Mesodermal cell (in vitro differentiated cells): ENCODE measurements around the gene OLFML1.

Experiments
- H3K27ac ChIP-seq: 2 replicates; pipeline ENCODE4 v1.7.0; 2013; ENCODE audit warnings: mild to moderate bottlenecking, low read depth, low read length, moderate library complexity; ENCODE audit not compliant: severe bottlenecking
- H3K36me3 ChIP-seq: 2 replicates; pipeline ENCODE4 v1.7.1; 2013; ENCODE audit warnings: mild to moderate bottlenecking, low read length, moderate library complexity; ENCODE audit not compliant: control insufficient read depth, insufficient read depth
- H3K4me1 ChIP-seq: one replicate; pipeline ENCODE4 v1.7.1; 2013; ENCODE audit warnings: mild to moderate bottlenecking, low read length; ENCODE audit not compliant: insufficient read depth, control insufficient read depth, poor library complexity, severe bottlenecking
- H3K4me3 ChIP-seq: 2 replicates; pipeline ENCODE4 v1.7.0; 2013; ENCODE audit warnings: low read length, control low read depth, mild to moderate bottlenecking; ENCODE audit not compliant: insufficient read depth, poor library complexity, severe bottlenecking; ENCODE audit errors: extremely low read depth
- H3K9me3 ChIP-seq: 2 replicates; pipeline ENCODE4 v1.7.1; 2013; ENCODE audit warnings: mild to moderate bottlenecking, low read length, moderate library complexity; ENCODE audit not compliant: control insufficient read depth
- WGBS, 2 experiments: methylation state at CpG; one replicate each; pipeline ENCODE4 v1.1.5; 2013; ENCODE audit warnings: missing lambda C conversion rate in 2 of 2; ENCODE audit not compliant: insufficient coverage in 2 of 2; 5-methylcytosine and 5-hydroxymethylcytosine counted together

OLFML1 gene

GRCh38 chr11:7520011-7520942, 35.0 kb downstream of the OLFML1 start:
- Histone ChIP-seq H3K9me3 (no peaks in the 10 kb centered on the region), H3K27ac (no peak overlapping the region), H3K36me3 (no peaks in the 10 kb centered on the region), H3K4me3 (no peak overlapping the region), H3K4me1 (no peaks in the 10 kb centered on the region)
- 76 to 88% methylated on average over 9 to 12 of the region's 18 CpGs for WGBS, 2 experiments

- WGBS, 2 experiments, result 0% methylated on average over 1 of the region's 2 CpGs
Observed at GRCh38 chr11:7520981-7521487, 35.7 kb downstream of the OLFML1 start.

GRCh38 chr11:7522121-7522520, 36.8 kb downstream of the OLFML1 start:
- H3K4me3 ChIP-seq, result no peak overlapping the region
- H3K9me3 ChIP-seq, result no peaks in the 10 kb centered on the region
- H3K36me3 ChIP-seq, result no peaks in the 10 kb centered on the region
- no peaks in the 10 kb centered on the region for H3K4me1 ChIP-seq
- no peak overlapping the region for H3K27ac ChIP-seq
- WGBS, 2 experiments, result 61 to 68% methylated on average over 3 to 4 of the region's 4 CpGs

More at GRCh38 chr11:7520981-7521487, 35.7 kb downstream of the OLFML1 start:
- no peaks in the 10 kb centered on the region for H3K4me1 ChIP-seq
- H3K9me3 ChIP-seq, result no peaks in the 10 kb centered on the region
- no peaks in the 10 kb centered on the region for H3K36me3 ChIP-seq
- H3K27ac ChIP-seq, result no peak overlapping the region
- no peak overlapping the region for H3K4me3 ChIP-seq

- H3K27ac ChIP-seq, result no peak overlapping the region
- H3K9me3 ChIP-seq, result no peaks in the 10 kb centered on the region
- WGBS, 2 experiments, result 75 to 85% methylated on average over 1 of the region's 4 CpGs
- H3K4me3 ChIP-seq, result no peak overlapping the region
- H3K4me1 ChIP-seq, result no peaks in the 10 kb centered on the region
- H3K36me3 ChIP-seq, result no peaks in the 10 kb centered on the region
Observed at GRCh38 chr11:7522546-7522945, 37.2 kb downstream of the OLFML1 start.

GRCh38 chr11:7523416-7524210, 38.3 kb downstream of the OLFML1 start:
- Histone ChIP-seq H3K27ac (no peak overlapping the region), H3K4me3 (no peak overlapping the region)

GRCh38 chr11:7524462-7525235, 39.3 kb downstream of the OLFML1 start:
- Histone ChIP-seq H3K9me3 (no peaks in the 10 kb centered on the region), H3K27ac (no peak overlapping the region), H3K36me3 (no peaks in the 10 kb centered on the region), H3K4me1 (no peaks in the 10 kb centered on the region), H3K4me3 (no peak overlapping the region)
- WGBS, 2 experiments, result 80 to 95% methylated on average over 2 to 4 of the region's 6 CpGs

More at GRCh38 chr11:7523416-7524210, 38.3 kb downstream of the OLFML1 start:
- no peaks in the 10 kb centered on the region for H3K4me1 ChIP-seq
- no peaks in the 10 kb centered on the region for H3K36me3 ChIP-seq
- H3K9me3 ChIP-seq, result no peaks in the 10 kb centered on the region
- WGBS, 2 experiments, result 79 to 96% methylated on average over 3 of the region's 6 CpGs

GRCh38 chr11:7525424-7525823, 40.1 kb downstream of the OLFML1 start:
- 89 to 95% methylated on average over 4 of the region's 4 CpGs for WGBS, 2 experiments
- Histone ChIP-seq H3K4me1 (no peaks in the 10 kb centered on the region), H3K27ac (no peak overlapping the region), H3K4me3 (no peak overlapping the region), H3K9me3 (no peaks in the 10 kb centered on the region), H3K36me3 (no peaks in the 10 kb centered on the region)

- Histone ChIP-seq H3K9me3 (no peaks in the 10 kb centered on the region), H3K27ac (no peak overlapping the region), H3K36me3 (no peaks in the 10 kb centered on the region), H3K4me1 (no peaks in the 10 kb centered on the region), H3K4me3 (no peak overlapping the region)
- 67 to 80% methylated on average over 1 of the region's 1 CpG for WGBS, 2 experiments
Observed at GRCh38 chr11:7527029-7527428, 41.7 kb downstream of the OLFML1 start.

- no peaks in the 10 kb centered on the region for H3K36me3 ChIP-seq
- no peaks in the 10 kb centered on the region for H3K9me3 ChIP-seq
- WGBS, 2 experiments, result 94 to 100% methylated on average over 2 to 4 of the region's 4 CpGs
- H3K27ac ChIP-seq, result no peak overlapping the region
- H3K4me3 ChIP-seq, result no peak overlapping the region
- H3K4me1 ChIP-seq, result no peaks in the 10 kb centered on the region
Observed at GRCh38 chr11:7528514-7529049, 43.3 kb downstream of the OLFML1 start.
